LNCaP clone FGC (cell line): ENCODE data around the gene TCEAL1.
"Not testable (repeated sequence)": the region's sequence is repeated elsewhere in the genome, so short reads cannot be mapped to it uniquely, and the experiment has no call there.

Experiments used
- DNase-seq: peaks from one replicate; pipeline ENCODE4 v3.0.0-alpha.2; 2011; ENCODE audit warnings: low read depth
- H3K4me3 ChIP-seq: 2 replicates; pipeline ENCODE4 v1.5.1; 2011; ENCODE audit warnings: mild to moderate bottlenecking, low read depth, low read length, control low read depth
- TF ChIP-seq, protein P1 (sequence below): IDR thresholded peaks from 2 replicates; pipeline ENCODE4 v1.5.1; 2012; ENCODE audit warnings: mild to moderate bottlenecking; ENCODE audit not compliant: control insufficient read depth, insufficient read depth; ENCODE audit errors: extremely low read depth

TCEAL1 gene

DNA sequence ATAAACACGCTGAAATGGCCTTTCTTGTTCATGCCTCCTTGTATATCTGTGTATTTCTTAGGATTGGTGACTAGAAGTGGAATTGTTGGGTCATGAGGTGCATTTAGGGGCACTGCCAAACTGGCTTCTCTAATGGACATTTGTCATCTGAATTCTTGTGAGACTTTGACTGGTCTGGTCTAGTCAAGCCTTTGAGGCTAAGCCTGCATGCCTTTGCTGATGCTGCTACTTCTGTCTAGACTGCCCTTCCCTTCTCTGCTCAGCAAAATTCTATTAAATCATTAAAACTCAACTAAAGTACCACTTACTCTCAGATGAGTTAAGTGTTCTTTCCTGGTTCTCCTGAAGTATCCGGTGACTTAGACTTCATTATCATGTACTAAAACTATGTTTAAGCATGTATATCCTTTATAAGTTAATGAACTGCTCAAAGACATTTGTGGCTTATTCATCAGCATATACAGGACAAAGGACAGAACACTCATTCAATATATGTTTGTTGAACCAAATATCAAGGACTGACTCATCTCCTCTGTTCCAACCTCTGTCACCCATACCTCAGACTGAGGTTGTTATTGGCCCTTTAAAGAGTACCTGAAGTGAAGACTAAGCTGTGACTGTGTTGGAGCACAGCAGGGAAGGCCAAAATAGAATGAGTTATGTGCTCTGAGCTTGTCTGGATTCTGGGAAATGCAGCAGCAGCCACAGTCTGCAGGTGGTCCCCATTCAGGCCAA is 9.0 kb downstream of the TCEAL1 start:
- TF ChIP-seq, protein P1, sequence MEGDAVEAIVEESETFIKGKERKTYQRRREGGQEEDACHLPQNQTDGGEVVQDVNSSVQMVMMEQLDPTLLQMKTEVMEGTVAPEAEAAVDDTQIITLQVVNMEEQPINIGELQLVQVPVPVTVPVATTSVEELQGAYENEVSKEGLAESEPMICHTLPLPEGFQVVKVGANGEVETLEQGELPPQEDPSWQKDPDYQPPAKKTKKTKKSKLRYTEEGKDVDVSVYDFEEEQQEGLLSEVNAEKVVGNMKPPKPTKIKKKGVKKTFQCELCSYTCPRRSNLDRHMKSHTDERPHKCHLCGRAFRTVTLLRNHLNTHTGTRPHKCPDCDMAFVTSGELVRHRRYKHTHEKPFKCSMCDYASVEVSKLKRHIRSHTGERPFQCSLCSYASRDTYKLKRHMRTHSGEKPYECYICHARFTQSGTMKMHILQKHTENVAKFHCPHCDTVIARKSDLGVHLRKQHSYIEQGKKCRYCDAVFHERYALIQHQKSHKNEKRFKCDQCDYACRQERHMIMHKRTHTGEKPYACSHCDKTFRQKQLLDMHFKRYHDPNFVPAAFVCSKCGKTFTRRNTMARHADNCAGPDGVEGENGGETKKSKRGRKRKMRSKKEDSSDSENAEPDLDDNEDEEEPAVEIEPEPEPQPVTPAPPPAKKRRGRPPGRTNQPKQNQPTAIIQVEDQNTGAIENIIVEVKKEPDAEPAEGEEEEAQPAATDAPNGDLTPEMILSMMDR: no peak
- no peak overlapping the region for H3K4me3 ChIP-seq
- DNase-seq: no peak

DNA sequence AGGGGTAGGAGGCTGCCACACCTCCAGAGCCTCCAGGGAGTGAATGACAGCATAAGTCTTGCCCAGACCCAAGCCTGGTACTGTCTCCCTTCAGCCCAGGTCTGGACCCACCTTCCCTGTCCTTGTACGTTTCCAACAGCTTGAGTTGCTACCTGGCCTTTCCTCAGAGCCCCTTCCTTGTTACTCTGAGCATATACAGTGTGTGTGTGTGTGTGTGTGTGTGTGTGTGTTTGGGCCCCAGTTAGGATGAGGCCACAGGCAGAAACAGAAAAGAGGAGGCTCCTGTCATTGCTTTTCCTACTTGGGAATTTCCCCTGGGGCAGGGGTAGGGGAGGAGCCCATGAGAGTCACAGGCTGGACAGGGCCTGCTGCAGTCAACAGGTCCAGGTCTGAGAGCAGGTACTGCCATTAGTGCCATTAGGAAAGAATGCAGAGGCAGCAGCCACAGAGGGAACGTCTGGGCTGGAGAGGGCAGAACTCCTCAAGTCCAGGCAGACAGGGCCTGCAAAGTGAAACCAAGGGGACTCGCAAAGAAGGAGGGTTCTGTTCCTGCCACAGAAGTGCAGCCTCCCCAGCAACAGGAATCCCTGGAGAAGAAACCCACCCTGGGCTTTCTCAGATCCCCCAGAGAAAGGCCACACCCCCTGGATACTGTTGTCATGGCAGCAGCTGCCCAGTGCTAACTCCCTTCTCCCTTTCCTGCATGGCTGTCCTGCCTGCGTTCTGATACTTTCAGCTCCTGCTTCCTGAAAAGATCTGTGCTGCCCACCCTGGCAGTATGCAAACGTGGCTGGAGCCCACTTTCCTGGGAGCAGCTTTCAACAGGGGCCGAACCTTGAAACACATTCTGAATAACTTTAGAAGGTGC is 9.9 kb downstream of the TCEAL1 start:
- DNase-seq, H3K4me3 ChIP-seq: not testable (repeated sequence)

DNA sequence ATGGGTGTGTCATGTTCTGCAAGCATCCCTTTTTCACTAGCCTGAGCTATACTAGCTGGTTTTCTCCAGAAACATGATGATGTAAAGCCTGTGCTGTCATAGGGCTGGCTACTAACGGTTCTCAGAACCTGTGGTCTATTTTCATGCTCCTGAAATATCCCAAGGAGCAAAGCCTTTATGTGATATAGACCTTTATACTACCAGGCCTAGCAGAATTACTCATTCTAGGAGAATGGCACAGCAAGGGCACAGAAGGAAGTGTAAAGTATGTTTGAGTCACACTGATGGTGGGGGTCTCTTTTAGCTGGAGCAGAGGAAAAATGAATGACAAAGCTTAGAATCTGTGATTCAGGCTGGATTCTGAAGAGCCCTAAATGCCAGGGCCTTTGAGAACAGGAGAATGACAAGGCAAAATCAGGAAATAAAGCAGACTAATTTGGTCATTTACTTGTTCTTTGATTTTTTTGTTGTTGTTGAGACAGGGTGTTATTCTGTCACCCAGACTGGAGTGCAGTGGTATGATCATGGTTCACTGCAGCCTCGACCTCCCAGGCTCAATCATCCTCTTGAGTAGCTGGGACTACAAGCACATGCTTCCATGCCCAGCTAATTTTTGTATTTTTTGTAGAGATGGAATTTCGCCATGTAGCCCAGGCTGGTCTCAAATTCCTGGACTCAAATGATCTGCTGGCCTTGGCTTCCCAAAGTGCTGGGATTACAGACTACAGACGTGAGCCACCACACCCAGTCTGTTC is 11.8 kb downstream of the TCEAL1 start:
- TF ChIP-seq, protein P1: no peak
- no peak for DNase-seq
- H3K4me3 ChIP-seq: no peak overlapping the region

DNA sequence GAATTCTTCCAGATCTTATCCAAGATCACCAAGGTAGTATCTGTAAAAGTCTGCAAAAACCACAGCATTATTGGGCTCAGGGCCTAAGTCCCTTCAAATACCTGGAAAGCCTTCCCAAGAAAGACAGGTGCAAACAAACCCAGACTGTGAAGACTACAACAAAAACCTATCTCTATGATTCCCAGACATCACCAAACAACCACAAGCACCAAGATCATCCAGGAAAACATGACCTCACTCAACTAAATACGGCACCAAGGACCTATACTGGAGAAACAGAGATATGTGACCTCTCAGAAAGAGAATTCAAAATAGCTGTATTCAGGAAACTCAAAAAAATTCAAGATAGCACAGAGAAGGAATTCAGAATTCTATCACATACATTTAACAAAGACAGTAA is 15.3 kb downstream of the TCEAL1 start:
- TF ChIP-seq, protein P1: no peak

DNA sequence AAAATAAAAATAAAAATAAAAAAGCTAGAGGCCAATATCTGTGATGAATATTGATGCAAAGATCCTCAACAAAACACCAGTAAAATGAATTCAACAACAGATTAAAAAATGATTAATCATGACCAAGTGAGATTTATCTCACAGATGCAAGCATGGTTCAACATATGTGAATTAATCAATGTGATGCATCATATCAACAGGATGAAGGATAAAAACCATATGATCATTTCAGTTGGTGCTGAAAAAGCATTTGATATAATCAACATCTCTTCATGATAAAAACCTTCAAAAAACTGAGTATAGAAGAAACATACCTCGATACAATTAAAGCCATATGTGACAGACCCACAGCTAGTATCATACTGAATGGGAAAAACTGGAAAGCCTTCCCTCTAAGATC is 18.9 kb downstream of the TCEAL1 start:
- DNase-seq: no peak
- TF ChIP-seq, protein P1: no peak
- H3K4me3 ChIP-seq: no peak overlapping the region

More for the DNA sequence above, 15.3 kb downstream of the TCEAL1 start:
- DNase-seq: no peak
- H3K4me3 ChIP-seq: no peak overlapping the region

DNA sequence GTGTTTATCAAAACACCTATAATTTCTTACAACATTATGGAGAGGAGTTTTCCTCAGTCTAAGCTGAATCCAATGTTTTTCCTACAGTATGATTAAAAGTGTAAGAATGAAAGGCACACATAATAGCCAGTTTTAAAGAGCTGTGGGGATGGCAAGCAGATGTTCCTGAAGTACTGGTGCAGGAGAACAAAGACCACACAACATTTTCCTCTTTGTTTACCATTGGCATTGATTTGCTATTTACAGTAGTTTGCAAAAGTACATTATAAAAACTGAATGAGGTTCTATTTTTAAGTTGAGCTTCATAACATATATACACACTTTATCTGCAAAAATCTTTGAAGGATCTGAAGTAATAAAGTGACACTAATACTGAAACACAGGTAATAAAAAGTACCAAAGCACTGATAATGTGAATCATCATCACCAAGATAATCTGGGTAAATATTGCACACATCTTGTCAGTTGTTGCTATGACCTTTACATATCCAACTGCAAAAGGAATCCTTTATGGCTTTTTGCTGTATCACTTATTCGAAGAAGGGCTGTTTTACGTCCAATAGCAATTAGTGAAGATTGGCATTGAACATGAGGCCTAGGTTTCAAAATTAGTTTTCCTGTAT is 22.5 kb downstream of the TCEAL1 start:
- TF ChIP-seq, protein P1: no peak
- no peak for DNase-seq
- H3K4me3 ChIP-seq: no peak overlapping the region

DNA sequence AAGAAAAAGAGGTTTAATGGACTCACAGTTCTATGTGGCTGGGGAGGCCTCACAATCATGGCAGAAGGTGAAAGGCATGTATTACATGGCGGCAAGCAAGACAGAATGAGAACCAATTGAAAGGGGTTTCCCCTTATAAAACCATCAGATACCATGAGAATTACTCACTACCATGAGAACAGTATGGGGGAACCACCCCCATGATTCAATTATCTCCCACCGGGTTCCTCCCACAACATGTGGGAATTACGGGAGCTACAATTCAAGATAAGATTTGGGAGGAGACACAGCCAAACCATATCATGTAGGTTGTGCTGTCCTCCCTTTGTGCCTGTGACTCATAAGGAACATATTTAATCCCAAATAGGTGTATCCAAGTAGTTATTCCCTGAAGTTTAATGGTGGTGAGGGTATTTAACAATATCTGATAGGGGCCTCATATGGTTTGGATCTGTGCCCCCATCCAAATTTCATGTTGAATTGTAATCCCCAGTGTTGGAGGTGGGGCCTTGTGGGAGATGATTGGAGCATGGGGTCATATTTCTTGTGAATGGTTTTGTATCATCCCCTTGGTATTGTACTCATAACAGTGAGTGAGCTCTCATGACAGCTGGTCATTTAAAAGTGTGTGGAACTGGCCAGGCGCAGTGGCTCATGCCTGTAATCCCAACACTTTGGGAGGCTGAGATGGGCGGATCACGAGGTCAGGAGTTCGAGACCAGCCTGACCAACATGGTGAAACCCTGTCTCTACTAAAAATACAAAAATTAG is 26.6 kb downstream of the TCEAL1 start:
- DNase-seq, H3K4me3 ChIP-seq: not testable (repeated sequence)
